Measurements from ENCODE around the gene RASGRP1. TPM values are rescaled to one million over a fixed set of nuclear protein-coding genes. Genes with fewer than 3 reads are reported as not detected.

Gene RASGRP1
- total and polyA plus RNA-seq, 12 donors: 0.13 to 2.8 (median 0.49) TPM

DNA sequence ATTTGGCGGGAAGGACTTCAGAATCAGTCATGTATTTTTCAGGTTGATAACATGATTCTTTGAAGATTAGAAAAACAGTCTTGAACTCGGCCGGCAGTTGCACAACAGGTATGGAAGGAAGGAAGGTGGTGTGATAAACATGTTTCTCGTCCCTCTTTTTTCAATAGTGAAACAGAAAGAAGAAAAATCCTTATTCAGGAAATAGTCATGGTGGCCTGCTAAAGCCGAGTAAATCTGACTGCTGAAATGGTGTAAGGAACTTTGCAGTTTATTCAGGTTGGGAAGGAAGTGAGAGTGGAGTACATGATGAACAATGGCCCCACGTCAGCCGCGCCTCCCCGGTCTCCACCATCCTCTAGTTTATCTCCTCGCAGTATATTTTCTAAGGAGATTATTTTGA, 6.7 kb downstream of the RASGRP1 start:
- Histone ChIP-seq H3K4me3 (no peak overlapping the region), H3K27me3 (no peaks in the 10 kb centered on the region), H3K4me1 (replicated peaks in 1 of 2) (peaks cover 0 to 8% of the 10 kb centered on the region in 2 donors), H3K9me3 (replicated peaks in 1 of 3) (no peaks in the 10 kb centered on the region), H3K36me3 (replicated peaks in 1 of 2) (no peaks in the 10 kb centered on the region), H3K27ac (no peak overlapping the region)
- DNase-seq: no peak
- WGBS, 4 donors: 81 to 89% (median 83%) methylated on average over 10 of the region's 10 CpGs
- TF ChIP-seq POLR2A (IDR thresholded peaks at IDR 0.05) (no peak), CTCF (IDR thresholded peaks at IDR 0.05) (no peak)
- intact Hi-C loops (cut with DNase I): no loop called here

- intact Hi-C loops (cut with DNase I): no loop called here
- Histone ChIP-seq H3K9me3 (replicated peaks in 1 of 3) (no peaks in the 10 kb centered on the region), H3K4me1 (replicated peaks in 1 of 2) (peaks cover 0 to 8% of the 10 kb centered on the region in 2 donors), H3K27me3 (no peaks in the 10 kb centered on the region), H3K27ac (no peak overlapping the region), H3K4me3 (no peak overlapping the region), H3K36me3 (replicated peaks in 1 of 2) (no peaks in the 10 kb centered on the region)
- TF ChIP-seq POLR2A (IDR thresholded peaks at IDR 0.05): no peak
- TF ChIP-seq CTCF (IDR thresholded peaks at IDR 0.05): no peak
- DNase-seq: no peak
- 46 to 65% (median 52%) methylated on average over 5 of the region's 5 CpGs for WGBS, 4 donors
Observed at GRCh38 chr15:38555686-38556334, 8.8 kb downstream of the RASGRP1 start.

DNA sequence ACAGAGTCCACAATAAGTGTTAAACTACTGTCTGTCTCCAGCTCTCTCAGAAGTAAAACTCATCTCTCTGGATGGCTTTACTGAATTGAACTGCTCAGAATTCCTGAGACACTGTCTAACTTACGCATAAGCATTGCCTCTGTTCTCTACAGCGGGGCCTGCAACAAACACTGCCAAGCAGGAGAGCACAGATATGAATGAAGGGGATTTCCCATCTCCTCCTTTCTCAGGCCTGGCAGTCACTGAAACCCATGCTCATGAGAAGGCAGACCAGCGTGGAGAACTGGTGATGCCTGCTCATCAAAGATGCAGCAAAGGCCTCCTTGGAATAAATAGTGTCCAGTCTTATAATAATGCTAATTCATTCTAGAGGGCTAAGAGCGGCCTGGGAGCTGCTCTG, 10.3 kb downstream of the RASGRP1 start:
- Histone ChIP-seq H3K4me3 (no peak overlapping the region), H3K36me3 (replicated peaks in 1 of 2) (no peaks in the 10 kb centered on the region), H3K4me1 (replicated peaks in 1 of 2) (peaks cover 0 to 8% of the 10 kb centered on the region in 2 donors), H3K27me3 (no peaks in the 10 kb centered on the region), H3K27ac (no peak overlapping the region), H3K9me3 (replicated peaks in 1 of 3) (no peaks in the 10 kb centered on the region)
- TF ChIP-seq POLR2A (IDR thresholded peaks at IDR 0.05) (no peak), CTCF (IDR thresholded peaks at IDR 0.05) (no peak)
- WGBS, 4 donors: 68 to 96% (median 84%) methylated on average over 3 to 4 of the region's 4 CpGs
- intact Hi-C loops (cut with DNase I): no loop called here
- DNase-seq: no peak

- intact Hi-C loops (cut with DNase I): no loop called here
- no peak for DNase-seq
- H3K4me1 ChIP-seq (replicated peaks in 1 of 2): peaks cover 0 to 8% of the 10 kb centered on the region in 2 donors
- 85 to 94% (median 88%) methylated on average over 4 of the region's 4 CpGs for WGBS, 4 donors
- no peaks in the 10 kb centered on the region for H3K36me3 ChIP-seq (replicated peaks in 1 of 2)
- no peak overlapping the region for H3K4me3 ChIP-seq
- no peak overlapping the region for H3K27ac ChIP-seq
- H3K9me3 ChIP-seq (replicated peaks in 1 of 3): no peaks in the 10 kb centered on the region
- no peak for TF ChIP-seq POLR2A (IDR thresholded peaks at IDR 0.05)
- no peak for TF ChIP-seq CTCF (IDR thresholded peaks at IDR 0.05)
- H3K27me3 ChIP-seq: no peaks in the 10 kb centered on the region
Observed at GRCh38 chr15:38553071-38553470, 11.5 kb downstream of the RASGRP1 start.
